ENCODE results near the gene FAM174B.

Gene FAM174B

DNA sequence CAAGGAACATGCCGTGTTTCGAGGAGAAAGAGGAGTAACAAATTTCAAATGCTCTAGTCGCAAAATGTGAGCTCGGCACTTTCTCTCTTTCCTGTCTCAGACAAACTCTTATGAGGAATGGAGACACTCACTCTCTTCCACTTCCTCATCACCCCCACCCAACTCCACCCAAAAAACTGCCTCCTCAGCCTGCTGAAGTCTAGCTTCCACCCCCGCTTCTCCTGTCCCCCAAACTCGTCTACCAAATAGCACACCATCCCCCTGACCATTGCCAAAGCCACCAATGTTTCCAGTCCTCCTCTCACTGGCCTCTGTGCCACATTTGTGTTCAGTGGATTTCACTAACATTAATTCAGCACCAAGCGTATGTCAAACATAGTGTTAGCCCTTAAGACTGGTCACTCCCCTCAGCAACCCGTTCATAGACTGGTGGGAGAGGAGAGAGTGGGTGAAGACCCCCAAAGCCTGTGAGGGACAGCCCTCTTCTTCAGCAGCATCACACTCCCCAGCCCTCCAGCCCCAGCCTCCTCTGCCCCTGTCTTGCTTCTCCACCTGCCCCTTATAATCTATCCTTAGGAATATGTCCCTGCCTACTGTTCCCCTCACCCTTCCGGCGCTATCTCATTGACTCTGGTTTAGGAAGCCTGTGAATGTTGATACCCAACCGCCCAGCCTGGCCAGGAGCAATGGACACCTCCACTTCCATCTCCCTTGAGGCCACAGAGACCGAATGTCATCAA, 77.3 kb downstream of the FAM174B start:
- DNase-seq (ENCODE audit: low read depth in 1 of 2, low spot score in 1 of 2), result no peak
- Histone ChIP-seq H3K27me3 (ENCODE audit: insufficient read depth, poor library complexity, severe bottlenecking) (peaks cover 2% of the 10 kb centered on the region), H3K4me3 (replicated peaks; ENCODE audit: insufficient read depth, low read length) (no peak overlapping the region), H3K27ac (replicated peaks) (no peak overlapping the region)
- TF ChIP-seq, protein P1, sequence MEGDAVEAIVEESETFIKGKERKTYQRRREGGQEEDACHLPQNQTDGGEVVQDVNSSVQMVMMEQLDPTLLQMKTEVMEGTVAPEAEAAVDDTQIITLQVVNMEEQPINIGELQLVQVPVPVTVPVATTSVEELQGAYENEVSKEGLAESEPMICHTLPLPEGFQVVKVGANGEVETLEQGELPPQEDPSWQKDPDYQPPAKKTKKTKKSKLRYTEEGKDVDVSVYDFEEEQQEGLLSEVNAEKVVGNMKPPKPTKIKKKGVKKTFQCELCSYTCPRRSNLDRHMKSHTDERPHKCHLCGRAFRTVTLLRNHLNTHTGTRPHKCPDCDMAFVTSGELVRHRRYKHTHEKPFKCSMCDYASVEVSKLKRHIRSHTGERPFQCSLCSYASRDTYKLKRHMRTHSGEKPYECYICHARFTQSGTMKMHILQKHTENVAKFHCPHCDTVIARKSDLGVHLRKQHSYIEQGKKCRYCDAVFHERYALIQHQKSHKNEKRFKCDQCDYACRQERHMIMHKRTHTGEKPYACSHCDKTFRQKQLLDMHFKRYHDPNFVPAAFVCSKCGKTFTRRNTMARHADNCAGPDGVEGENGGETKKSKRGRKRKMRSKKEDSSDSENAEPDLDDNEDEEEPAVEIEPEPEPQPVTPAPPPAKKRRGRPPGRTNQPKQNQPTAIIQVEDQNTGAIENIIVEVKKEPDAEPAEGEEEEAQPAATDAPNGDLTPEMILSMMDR (IDR thresholded peaks at IDR 0.05; ENCODE audit: insufficient read depth, low read length), result no peak
- no peak for TF ChIP-seq POLR2AphosphoS5 (IDR thresholded peaks at IDR 0.05; ENCODE audit: low read depth)

DNA sequence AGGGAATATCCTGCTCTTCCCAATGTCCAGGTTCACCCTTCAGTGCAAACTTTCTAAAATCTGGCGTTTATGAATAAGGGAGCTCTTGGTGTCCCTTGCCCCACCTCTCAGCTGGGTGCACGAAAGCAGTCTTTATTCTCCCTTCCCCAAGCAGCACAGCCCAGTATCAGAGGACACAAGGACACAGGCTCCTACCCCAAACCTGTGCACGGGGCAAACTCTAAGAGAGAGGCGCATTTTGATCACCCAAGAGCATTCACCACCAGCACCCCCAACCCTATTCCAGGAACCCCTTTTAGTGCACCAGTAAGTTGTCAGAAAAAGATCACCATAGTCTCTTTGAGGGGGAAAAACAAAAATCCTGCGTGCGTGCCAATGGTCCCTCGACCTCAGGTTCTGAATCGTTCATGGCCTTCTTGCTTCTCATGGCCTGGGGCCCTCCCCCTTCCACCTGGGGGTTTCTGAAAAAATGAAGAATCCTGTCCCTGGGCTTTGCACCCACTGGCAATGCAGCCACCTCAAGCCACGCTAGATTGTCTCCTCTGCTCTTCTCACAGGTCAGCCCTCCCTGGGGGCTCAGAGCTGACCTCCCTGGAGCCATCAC, 78.9 kb downstream of the FAM174B start:
- no peak overlapping the region for H3K27ac ChIP-seq (replicated peaks)
- TF ChIP-seq SPI1 (IDR thresholded peaks at IDR 0.05; ENCODE audit: borderline replicate concordance, low read depth), result no peak
- TF ChIP-seq GABPA (IDR thresholded peaks at IDR 0.05; ENCODE audit: low read depth), result no peak
- no peak for TF ChIP-seq POLR2AphosphoS5 (IDR thresholded peaks at IDR 0.05; ENCODE audit: low read depth)
- TF ChIP-seq, protein P1 (IDR thresholded peaks at IDR 0.05; ENCODE audit: insufficient read depth, low read length), result no peak
- TF ChIP-seq REST (IDR thresholded peaks at IDR 0.05; ENCODE audit: insufficient replicate concordance, low read depth), result no peak
- no peak for DNase-seq (ENCODE audit: low read depth in 1 of 2, low spot score in 1 of 2)
- H3K27me3 ChIP-seq (ENCODE audit: insufficient read depth, poor library complexity, severe bottlenecking), result peaks cover 2% of the 10 kb centered on the region
- H3K4me3 ChIP-seq (replicated peaks; ENCODE audit: insufficient read depth, low read length), result no peak overlapping the region

DNA sequence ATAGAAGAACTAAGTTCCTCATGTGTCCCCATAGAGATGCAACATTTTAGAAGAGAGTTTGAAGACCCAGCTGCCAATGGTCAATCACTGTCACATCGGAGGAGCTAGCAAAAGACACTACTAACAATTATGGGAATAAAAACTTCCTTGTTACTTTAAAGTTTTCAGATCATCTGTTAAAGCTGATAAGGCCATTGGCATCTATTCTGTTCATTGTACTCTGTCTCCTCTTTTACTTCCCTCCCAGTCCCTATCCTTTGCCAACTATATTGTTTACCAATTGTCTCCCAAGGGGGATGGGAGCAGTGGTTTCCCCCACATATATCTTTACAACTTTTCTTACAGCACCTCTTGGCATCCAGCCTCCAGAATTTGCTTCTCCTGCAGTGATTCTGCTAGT, 81.0 kb downstream of the FAM174B start:
- H3K27me3 ChIP-seq (ENCODE audit: insufficient read depth, poor library complexity, severe bottlenecking), result peaks cover 2% of the 10 kb centered on the region
- TF ChIP-seq GABPA (IDR thresholded peaks at IDR 0.05; ENCODE audit: low read depth) (no peak), REST (IDR thresholded peaks at IDR 0.05; ENCODE audit: insufficient replicate concordance, low read depth) (no peak), POLR2AphosphoS5 (IDR thresholded peaks at IDR 0.05; ENCODE audit: low read depth) (no peak), SPI1 (IDR thresholded peaks at IDR 0.05; ENCODE audit: borderline replicate concordance, low read depth) (no peak)
- TF ChIP-seq, protein P1 (IDR thresholded peaks at IDR 0.05; ENCODE audit: insufficient read depth, low read length), result no peak
- no peak overlapping the region for H3K27ac ChIP-seq (replicated peaks)
- DNase-seq (ENCODE audit: low read depth in 1 of 2, low spot score in 1 of 2), result no peak
- no peak overlapping the region for H3K4me3 ChIP-seq (replicated peaks; ENCODE audit: insufficient read depth, low read length)

Measured in HL-60 (cell line).